HPDE6-E6E7 (cell line): ENCODE measurements around the gene MOGAT3.
"Not testable (repeated sequence)": the region's sequence is repeated elsewhere in the genome, so short reads cannot be mapped to it uniquely, and the experiment has no call there.

Source experiments
- DNase-seq: peaks from one replicate; pipeline ENCODE4 v3.0.0; 2011; ENCODE audit warnings: missing footprints; ENCODE audit errors: extremely low spot score

MOGAT3 gene

DNA sequence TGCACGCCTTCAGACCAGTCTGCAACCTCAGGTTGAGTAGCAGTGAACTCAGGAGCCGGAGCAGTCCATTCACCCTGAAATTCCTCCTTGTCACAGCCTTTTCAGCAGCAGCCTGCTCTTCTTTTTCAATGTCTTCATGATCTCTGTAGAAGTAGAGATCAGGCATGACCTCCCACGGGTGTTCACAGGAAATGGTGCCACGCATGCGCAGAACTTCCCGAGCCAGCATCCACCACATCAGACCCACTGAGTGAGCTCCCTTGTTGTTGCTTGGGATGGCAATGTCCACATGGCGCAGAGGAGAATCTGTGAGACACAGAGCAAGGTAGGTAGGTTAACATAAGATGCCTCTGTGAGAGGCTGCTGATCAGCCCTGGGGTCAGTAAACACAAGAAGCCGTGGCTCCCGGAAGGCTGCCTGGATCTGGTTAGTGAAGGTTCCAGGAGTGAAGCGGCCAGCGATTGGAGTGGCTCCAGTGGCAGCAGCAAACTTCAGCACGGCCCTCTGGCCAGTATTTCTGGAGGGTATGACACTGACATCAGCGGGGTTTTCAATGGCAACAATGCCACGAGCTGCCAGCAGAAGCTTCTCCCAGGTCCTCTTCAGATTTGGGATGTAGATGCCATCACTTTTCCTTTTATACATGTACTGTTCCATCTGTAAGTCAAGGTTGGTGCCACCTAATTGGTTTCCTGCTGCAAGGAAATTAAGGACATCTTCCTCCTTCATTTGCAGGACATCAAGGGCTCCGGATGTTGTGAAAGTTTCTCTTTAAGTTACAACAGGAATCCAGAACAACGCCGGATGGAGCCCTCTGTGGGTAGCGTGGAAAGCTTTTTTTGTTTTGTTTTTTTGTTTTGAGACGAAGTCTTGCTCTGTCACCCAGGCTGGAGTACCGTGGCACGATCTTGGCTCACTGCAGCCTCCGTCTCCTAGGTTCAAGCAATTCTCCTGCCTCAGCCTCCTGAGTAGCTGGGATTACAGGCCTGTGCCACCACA is 3.2 kb upstream of the MOGAT3 start:
- DNase-seq: not testable (repeated sequence)

DNA sequence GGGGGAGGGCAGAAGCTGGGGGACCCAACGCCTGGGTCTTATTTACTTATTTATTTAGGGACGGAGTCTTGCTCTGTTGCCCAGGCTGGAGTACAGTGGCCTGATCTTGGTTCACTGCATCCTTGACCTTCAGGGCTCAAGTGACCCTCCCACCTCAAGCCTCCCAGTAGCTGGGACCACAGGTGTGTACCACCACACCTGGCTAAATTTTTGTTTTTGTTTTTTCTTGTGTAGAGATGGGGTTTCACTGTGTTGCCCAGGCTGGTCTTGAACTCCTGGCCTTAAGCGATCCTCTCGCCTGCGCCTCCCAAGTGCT is 1.7 kb upstream of the MOGAT3 start:
- no peak for DNase-seq

DNA sequence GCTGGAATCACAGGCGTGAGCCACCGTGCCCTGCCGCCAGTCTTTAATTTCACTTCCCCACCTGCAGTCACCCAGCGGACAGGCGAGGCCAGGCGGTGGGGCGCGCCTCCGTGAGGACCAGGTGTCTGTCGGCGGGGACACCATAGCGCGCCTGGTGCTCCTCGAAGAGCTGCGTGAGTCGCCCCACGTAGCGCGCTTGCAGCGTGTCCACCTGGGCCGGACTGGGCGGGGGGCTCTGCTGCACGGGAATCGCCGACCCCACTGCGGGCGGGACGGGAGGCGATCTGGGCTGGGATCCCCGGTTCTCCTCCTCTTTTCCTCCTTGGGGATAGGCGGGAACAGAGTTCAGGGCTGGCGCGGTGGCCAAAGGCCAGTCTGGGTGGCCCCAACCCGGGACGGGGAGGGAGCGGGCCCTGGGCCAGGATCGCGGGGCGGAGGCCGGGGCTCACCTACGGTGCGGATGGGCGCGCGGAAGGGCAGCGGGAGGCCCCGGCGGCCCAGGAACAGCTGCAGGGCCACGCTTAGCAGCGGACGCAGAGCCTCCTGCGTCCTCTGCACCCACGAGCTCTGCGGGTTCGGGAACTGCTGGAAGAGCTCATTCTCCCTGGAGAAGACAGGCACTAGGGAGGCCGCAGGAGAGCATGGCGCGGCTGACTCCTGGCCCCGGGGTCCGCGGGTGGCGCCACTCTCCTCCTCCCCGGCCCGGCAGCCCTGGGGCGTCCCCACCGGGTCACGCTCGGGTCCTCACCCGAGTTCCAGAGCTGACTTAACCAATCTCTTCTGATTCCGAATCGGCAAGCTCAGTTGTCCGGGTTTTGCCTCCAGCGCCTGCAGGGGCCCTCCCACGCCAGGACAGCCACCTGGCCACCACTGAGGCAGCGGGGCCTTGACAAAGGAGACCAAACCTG is 1.1 kb upstream of the MOGAT3 start:
- no peak for DNase-seq

DNA sequence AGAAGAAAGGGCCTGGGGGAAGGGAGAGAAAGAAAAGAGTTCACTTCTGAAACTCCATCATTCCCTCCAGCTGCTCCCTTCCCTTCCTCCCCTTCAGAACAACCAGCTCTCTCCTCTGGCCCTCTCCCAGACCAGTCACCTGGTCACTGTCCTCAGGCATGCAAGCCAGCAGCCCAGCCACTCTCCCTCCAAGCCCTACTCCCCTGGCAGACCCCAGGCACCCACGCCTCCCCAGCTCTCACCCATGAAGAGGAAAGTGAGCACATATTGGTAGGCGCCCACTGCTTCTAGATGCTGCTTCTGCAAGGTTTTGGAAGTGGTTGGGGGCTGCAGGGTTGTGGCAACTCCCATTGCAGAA is 353 bp downstream of the MOGAT3 start:
- no peak for DNase-seq

DNA sequence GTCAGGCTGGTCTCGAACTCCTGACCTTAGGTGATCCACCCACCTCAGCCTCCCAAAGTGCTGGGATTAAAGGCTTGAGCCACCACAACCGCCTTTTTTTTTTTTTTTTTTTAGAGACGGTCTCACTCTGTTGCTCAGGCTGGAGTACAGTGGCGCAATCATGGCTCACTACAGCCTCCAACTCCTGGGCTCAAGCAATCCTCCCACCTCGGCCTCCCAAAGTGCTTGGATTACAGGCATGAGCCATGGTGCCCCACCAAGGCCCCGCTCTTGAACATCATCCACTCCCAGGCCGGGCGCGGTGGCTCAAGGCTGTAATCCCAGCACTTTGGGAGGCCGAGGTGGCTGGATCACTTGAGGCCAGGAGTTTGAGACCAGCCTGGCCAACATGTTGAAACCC is 1.3 kb downstream of the MOGAT3 start:
- not testable (repeated sequence) for DNase-seq

DNA sequence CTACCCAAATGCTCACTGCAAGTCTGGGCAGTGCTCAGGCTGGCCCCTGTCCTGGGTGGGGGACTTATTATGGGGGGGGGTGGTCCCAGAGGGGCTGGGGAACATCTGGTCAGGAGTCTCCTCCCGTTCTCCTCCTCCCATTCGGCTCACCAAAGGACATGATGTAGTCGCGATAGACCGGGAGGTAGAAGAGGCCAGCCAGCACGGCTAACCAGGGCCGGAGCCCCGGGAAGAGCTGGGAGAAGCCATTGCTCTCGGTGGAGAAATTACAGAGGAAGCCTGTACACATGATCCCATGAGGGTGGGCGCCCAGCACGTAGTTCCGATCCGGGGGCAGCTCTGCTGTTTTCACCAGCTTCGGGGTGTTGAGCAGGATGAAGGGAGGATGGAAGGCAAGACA is 2.4 kb downstream of the MOGAT3 start:
- DNase-seq: no peak

DNA sequence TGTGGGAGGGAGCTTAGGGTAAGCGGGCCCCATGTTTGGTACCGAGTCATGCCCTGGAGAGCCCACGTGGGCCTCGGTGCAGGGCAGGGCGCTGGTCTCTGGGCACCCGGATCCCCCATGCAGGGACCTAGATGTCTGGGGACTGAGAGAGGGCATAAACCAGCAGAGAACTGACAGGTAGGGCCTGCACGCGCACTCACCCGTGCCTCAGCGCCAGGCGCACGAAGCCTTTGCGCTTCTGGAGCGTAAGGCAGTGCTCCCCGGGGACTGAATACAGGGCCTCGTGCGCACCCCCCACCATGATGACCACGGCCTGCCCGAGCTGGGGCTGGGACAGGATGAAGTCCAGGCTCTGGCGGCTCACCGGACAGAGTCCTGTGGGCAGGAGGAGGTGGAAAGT is 2.8 kb downstream of the MOGAT3 start:
- DNase-seq: no peak

DNA sequence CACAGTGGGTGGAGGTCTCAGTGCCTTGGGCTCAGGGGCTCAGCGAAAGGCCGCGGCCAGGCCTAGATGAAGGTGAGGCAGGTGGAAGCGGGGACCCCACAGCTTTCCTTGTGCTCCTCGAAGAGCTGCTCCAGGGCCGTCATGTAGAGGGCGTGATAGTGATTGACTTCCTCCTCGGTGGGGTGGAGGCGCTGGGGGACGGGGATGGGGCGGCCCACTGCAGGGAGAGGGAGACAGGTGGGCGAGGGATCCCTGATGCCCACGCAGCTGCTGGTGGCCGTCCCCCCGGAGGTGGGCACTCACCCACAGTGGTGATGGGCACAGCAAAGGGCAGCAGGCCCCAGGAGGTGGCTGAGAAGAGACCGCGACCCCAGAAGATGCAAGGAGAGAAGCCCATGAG is 5.0 kb downstream of the MOGAT3 start:
- DNase-seq: no peak

DNA sequence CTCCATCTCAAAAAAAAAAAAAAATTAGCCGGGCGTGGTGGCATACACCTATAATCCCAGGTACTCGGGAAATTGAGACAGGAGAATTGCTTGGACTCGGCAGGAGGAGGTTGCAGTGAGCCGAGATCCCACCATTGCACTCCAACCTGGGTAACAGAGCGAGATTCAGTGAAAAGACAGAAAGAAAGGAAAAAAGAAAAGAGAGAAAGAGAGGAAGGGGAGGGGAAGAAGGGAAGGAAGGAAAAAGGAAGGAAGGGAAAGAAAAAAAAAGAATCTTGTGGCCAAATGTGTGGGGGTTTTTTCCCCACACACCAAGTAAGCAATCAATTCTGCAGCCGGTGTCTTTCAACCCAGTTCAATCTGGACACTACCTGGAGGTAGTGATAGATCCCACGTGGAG is 11.7 kb downstream of the MOGAT3 start:
- no peak for DNase-seq

DNA sequence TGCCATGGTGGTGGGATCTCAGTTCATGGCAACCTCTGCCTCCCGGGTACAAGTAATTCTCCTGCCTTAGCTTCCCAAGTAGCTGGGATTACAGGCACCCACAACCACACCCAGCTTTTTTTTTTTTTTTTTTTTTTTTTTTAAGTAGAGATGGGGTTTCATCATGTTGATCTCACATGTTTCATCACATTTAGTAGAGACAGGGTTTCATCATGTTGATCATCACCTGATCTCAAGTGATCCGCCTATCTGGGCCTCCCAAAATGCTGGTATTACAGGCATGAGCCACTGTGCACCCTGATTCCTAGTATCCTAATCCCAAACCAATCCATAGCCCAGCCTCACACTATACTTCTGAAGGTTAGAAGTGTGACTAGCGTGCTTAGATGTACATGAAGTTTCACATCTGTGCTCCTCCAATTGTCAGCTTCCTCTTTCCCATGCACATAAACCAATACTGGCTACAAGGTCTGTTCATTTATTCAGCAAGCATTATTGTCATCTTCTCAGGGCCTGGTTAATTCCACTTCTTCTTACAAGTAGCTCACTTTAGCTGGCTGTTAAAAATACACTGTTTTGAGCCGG is 13.9 kb downstream of the MOGAT3 start:
- no peak for DNase-seq

DNA sequence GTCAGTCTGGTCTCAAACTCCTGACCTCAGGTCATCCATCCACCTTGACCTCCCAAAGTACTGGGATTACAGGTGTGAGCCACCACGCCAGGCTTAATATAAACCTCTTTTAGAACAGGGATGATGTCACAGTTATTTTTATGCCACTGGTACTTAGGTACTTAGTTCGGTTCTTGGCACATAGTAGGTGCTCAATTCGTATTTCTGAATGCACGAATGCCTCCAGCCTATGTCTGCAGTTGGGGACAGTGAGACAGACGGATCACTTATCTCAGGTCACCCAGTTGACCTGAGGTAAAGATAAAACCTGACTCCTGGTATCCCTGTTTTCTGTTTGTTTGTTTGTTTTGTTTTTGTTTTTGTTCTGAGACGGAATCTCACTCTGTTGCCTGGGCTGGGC is 14.6 kb downstream of the MOGAT3 start:
- DNase-seq: no peak

DNA sequence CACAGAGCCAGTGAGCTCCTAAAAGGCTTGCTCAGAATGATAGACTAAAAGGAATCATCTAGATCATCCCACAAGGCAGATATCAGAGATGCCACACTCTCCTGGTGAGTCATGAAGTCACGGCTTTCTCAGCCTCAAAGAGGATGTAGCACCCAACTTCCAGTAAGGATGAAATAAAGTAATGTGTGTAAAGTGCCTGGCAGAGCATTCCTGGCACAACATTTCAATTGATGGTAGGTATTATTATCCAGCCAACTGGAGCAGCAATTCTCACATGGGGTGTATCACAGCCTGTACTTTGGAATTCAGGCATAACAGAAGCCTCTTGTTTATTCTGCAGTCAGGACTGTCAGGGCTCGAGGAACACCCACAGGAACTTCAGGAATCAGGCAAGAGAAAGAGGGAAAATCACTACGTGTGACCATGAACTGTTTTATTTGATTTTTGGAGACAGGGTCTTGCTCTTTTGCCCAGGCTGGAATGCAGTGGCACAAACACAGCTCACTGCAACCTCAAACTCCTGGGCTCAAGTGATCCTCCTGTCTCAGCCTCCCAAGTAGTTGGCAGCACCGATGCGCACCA is 15.5 kb downstream of the MOGAT3 start:
- DNase-seq: no peak

DNA sequence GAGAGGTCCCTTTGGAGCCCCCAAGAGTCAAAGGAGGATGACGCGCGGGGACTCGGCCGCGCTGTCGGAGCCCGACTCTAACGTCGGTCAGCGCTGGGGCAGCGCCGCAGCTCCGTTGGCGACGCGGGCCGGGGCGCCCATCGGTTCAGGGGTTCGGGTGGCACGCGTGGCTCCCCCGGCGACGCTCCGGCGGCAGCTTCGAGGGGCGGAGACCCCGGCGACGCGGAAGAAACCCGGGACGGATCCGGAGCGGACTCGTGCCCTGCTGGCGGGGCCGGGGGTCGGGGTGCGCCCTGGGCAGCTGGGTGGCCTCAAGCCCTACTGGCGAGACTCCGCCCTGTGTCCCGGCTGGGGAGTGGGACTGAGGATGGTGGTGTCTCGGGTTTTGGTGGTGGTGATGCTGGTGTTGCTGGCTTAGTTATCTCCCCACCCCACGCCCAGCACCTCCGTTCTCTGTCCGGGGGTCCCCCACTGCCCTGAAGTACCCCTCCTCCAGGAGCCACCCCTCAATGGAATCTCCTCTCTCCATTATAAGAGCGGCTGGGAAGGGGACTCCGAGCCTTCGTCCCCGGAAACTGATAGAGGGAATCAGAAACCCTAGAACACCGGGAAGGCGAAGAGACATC is 20.6 kb downstream of the MOGAT3 start, which contains the start of gene NAT16:
Gene NAT16 (minus strand): TSS at position 164 of the 626 bp plus-strand sequence. CDS start 5,486 bp downstream, outside the sequence.
- no peak for DNase-seq

DNA sequence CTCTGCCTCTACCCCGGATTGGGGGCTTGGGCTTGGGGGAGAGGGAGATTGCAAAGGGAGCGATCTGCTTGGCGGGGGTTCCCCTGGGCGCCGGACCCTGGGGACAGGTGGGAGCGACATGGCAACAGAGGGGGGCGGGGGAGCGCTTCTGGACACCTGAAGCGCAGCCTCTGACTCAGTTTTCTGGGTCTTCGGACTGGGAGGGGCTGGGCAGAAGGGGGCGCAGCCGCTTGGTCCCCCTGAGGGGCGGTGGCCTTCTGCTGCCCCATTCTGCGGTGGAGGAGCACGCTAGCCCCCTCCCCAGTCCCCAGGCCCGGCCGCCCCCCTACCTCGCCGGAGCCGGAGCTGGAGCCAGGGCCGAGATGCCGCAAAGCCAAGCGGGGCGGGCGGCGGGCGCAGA is 21.1 kb downstream of the MOGAT3 start:
- DNase-seq: no peak

DNA sequence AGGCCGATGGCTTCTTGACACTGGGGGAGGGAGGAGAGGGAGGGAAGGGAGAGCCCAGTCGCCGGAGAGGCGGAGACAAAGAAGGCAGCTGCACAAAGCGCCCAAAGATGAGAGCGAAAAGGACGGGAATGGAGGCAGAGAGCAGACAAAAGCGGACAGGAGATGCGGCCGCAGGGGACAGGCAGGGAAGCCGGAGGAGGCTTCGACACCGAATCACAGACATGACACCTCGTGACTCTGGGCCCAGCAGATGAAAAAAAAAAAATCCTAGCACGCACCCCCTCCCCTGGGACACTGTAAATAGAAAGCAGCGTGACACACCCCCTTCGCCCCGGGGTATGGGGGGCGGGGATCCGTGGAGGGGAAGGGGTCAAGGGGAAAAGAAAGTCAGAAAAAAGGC is 21.7 kb downstream of the MOGAT3 start:
- no peak for DNase-seq

DNA sequence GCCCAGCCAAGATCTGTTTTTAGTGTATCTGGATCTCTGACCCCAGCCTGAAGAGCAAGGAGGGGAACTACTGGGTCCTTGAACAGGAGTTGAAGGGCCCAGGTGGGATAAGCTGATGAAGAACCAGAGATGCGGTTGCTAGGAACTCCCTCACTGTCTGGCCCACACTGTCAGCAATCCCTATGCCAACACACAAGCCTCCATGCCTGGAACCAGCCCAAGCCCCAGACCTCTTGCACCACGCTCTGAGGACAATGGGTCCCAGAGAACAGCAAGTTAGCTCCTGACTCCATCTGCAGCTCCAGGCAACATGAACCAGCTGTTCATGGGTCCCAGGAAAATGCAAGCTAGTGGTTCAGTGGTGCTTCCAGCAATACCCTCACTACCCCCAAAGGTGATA is 23.2 kb downstream of the MOGAT3 start:
- no peak for DNase-seq

DNA sequence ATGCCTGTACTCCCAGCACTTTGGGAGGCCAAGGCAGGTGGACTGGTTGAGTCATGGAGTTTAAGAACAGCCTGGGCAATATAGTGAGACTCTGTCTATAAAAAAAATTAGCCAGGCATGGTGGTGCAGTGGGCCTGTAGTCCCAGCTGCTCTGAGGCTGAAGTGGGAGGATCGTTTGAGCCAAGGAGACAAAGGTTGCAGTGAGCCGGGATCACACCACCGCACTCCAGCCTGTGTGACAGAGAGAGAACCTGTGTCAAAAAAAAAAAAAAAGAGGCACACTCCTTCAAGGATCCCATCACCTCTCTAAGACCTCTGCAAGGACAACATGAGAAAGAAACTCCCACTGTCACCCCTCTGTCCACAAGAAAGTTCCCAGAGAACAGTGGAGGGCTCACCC is 25.2 kb downstream of the MOGAT3 start:
- DNase-seq: no peak

DNA sequence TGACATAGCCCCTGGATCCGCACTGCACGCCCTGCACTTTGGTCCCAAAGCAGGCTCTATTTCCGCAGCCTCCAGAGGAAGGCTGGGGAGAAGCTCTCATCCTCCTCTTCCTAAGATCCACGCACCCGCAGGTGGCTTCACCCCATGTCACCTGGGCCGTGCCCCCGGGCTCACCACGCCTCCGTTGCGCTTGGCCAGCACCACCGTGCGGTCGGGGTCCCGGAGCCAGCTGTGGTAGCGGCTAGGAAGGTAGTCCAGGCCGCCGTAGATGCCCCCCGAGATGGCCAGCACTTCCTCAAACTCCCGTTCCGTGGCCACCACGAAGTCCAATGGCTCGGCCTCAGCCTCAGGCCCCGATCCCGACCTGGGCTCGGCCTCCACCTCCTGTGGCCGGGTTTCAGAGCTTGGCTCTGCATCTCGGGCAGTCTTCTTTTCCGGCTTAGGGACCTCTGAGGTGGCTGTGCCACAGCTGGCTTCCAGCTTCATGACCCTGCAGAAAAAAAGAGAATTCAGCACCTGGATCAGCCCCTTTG is 26.4 kb downstream of the MOGAT3 start:
- no peak for DNase-seq

DNA sequence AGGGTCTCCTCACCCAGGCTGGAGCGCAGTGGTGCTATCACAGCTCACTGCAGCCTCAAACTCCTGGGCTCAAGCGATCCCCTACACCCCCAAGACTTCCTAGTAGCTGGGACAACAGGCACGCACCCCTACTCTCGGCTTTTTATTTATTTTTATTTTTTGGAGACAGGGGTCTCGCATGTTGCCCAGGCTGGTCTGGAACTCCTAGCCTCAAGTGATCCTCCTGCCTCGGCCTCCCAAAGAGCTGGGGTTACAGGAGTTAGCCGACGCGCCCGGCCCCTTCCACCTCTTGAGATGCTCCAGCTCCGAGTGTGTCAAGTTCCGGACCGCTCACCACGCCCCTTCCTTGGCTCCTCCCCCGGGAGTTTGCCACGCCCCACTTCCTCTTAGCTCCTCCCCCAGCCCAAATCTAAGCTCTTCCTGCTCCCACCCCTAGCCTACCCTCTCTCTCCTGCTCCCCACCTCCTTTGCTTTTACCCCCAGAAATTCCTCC is 27.0 kb downstream of the MOGAT3 start:
- DNase-seq: no peak

DNA sequence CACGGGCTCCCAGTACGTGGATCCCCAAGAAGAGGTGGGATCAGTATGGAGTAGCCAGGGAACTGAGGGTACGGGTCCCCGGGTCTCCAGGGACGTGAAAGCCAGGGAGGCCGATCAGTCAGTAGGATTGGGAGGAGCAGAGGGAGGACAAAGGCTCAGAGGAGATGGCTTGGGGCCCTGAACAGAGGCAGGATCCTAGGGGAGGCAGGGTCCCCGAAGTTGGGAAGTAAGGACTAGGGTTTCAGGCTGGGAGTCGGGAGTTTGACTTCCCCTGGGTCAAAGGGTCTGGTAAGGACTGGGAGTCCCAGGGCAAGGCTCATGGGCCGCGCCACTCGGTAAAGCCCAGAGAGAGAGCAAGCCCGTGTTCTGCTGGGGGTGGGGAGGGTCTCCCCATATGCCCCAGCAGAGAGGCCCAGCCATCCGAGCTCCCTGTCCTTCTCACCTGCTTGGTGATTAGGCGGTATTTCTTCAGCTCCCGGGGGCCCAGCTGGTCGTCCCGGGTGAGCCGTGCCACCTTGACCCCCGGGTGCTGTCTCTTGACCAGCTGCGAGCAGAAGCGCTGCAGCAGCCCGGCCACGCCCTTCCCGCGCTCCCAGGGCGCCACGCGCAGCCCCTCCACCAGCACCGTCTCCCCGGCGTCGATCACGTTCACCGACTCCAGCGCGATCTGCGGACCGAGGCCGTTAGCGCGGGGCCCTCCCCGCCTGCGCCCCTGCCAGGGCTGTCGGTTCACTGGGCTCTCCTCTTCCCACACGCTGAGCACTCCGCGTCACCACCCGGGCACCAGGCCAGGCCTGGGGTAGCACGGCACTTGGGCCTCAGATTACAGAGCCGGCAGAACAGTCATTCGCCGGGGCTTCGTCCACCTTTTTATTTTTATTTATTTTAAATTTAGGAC is 27.7 kb downstream of the MOGAT3 start:
- no peak for DNase-seq
